ENCODE measurements around the gene NTM. TPM values are rescaled to one million over a fixed set of nuclear protein-coding genes. Genes with fewer than 3 reads are reported as not detected.

NTM gene
- total and polyA plus RNA-seq, 2 of the 8 experiments (the other 6 are each of a cell fraction or from before 2014, with no cell fraction given): 13.4 to 20.0 TPM

DNA sequence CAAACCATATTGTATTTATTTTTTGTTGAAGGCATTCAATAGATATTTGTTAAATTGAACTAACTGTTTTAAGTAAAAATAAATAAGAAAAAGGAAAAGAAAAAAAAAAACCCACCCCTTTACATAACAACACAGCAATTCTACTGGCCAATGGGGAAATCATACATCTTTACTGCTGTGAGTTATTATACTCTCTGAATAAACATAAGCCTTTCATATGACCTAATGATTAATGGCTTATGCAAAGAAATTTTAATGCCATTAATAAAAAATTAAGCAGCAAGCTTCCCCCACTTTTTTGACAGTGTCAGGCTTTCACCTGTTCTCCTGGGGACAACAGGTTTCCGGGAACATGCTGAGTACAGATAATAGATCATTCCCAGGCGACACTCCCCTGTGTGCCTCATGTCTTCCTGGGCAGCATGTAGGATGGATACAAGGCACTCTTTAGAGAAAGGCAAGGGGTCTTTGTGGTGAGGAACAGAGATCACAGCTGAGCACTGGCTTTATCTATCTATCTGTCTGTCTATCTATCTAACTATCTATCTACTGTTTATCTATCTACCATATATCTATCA is 676.0 kb downstream of the NTM start:
- H2BK20ac ChIP-seq (ENCODE audit: low read length): no peak overlapping the region
- H3K4me2 ChIP-seq (ENCODE audit: insufficient read depth in 1 of 2, low read depth in 2 of 2, low read length in 2 of 2): no peak overlapping the region
- no peaks in the 10 kb centered on the region for H3K27me3 ChIP-seq (replicated peaks in 1 of 4; ENCODE audit: control insufficient read depth in 3 of 4, extremely low read depth in 1 of 4, insufficient read depth in 3 of 4, low read length in 3 of 4)
- no peak overlapping the region for H3K23ac ChIP-seq (ENCODE audit: insufficient read length)
- H3K56ac ChIP-seq (replicated peaks; ENCODE audit: insufficient read length, low read depth, low read length): no peak overlapping the region
- no peak overlapping the region for H4K91ac ChIP-seq (replicated peaks; ENCODE audit: insufficient read length, low read length)
- H3K36me3 ChIP-seq (ENCODE audit: control insufficient read depth in 2 of 4, insufficient read depth in 4 of 4, low read length in 3 of 4): no peaks in the 10 kb centered on the region
- 81% methylated on average over 2 of the region's 2 CpGs; no CpG with 5 or more reads in 1 of the 2 experiments for WGBS, 2 experiments (ENCODE audit: extremely low coverage in 1 of 2, insufficient coverage in 1 of 2, insufficient read length in 1 of 2, insufficient replicate concordance in 2 of 2, low coverage in 1 of 2, low lambda C conversion rate in 2 of 2, missing lambda C conversion rate in 1 of 2)
- FAIRE-seq (no peak), DNase-seq (ENCODE audit: low read depth in 1 of 2, low spot score in 2 of 2) (no peak)
- H4K8ac ChIP-seq (ENCODE audit: extremely low read depth, insufficient read depth, low read length): no peak overlapping the region
- no peaks in the 10 kb centered on the region for H3K79me2 ChIP-seq (ENCODE audit: control insufficient read depth in 1 of 2, insufficient read depth in 2 of 2, low read length in 2 of 2)
- no peak overlapping the region for H2BK15ac ChIP-seq (ENCODE audit: low read length)
- no peak overlapping the region for H2AFZ ChIP-seq (ENCODE audit: low read length)
- H2AK5ac ChIP-seq (ENCODE audit: low read depth, low read length): no peak overlapping the region
- no peaks in the 10 kb centered on the region for H3K79me1 ChIP-seq (ENCODE audit: low read depth, low read length)
- no peak overlapping the region for H2BK120ac ChIP-seq (replicated peaks; ENCODE audit: low read depth, low read length)
- H3K4me1 ChIP-seq (replicated peaks in 1 of 4; ENCODE audit: control insufficient read depth in 3 of 4, insufficient read depth in 4 of 4, low read length in 3 of 4): peaks cover 5 to 15% (median 13%) of the 10 kb centered on the region in 4 experiments
- no peak overlapping the region for H3K4ac ChIP-seq (replicated peaks; ENCODE audit: insufficient read length, low read depth, low read length)
- no peak overlapping the region for H4K5ac ChIP-seq (ENCODE audit: insufficient read length, low read depth, low read length)
- ChIA-PET CTCF (ENCODE audit: partially characterized antibody) (interaction anchor here (0.9 kb wide), 1 partner anchor 81 kb away, joined by 3 read pairs; no protein-coding TSS in a partner anchor), POLR2A (ENCODE audit: partially characterized antibody) (no interaction called here)
- no peak overlapping the region for H3K14ac ChIP-seq (ENCODE audit: insufficient read length)
- H3K9ac ChIP-seq (replicated peaks in 1 of 4; ENCODE audit: extremely low read depth in 1 of 4, low read depth in 3 of 4, low read length in 3 of 4): no peak overlapping the region
- H2BK5ac ChIP-seq (ENCODE audit: low read depth, low read length): no peak overlapping the region
- H3K9me3 ChIP-seq (ENCODE audit: insufficient read depth in 2 of 2, low read depth in 1 of 2, low read length in 1 of 2): no peaks in the 10 kb centered on the region
- H2BK12ac ChIP-seq (ENCODE audit: low read depth, low read length): no peak overlapping the region
- no peaks in the 10 kb centered on the region for H4K20me1 ChIP-seq (replicated peaks in 1 of 2; ENCODE audit: control insufficient read depth in 1 of 2, insufficient read depth in 2 of 2, low read length in 2 of 2)
- no peak overlapping the region for H3K27ac ChIP-seq (ENCODE audit: low read depth, low read length)
- H3K18ac ChIP-seq (ENCODE audit: extremely low read depth, low read length): no peak overlapping the region
- peaks cover 4% of the 10 kb centered on the region; the same call in 1 of the 2 replicates for H3K23me2 ChIP-seq (ENCODE audit: low read depth, low read length)
- no peak overlapping the region for H3K4me3 ChIP-seq (ENCODE audit: extremely low read depth in 1 of 4, insufficient read depth in 2 of 4, low read depth in 3 of 4, low read length in 4 of 4)
- TF ChIP-seq BRCA1 (IDR thresholded peaks at IDR 0.05; ENCODE audit: low read depth, low read length) (no peak), JUND (IDR thresholded peaks at IDR 0.05; ENCODE audit: low read length) (no peak), SIX5 (IDR thresholded peaks at IDR 0.05; ENCODE audit: low read depth, low read length) (no peak), TCF12 (IDR thresholded peaks at IDR 0.05; ENCODE audit: low read depth, low read length) (no peak), SUZ12 (IDR thresholded peaks at IDR 0.05; ENCODE audit: low read length) (no peak), SRF (IDR thresholded peaks at IDR 0.05; ENCODE audit: low read depth, low read length) (no peak), TAF7 (optimal IDR thresholded peaks at IDR 0.05; ENCODE audit: borderline replicate concordance, low read depth, low read length) (no peak), SP1 (IDR thresholded peaks at IDR 0.05; ENCODE audit: low read depth, low read length) (no peak), TAF1 (IDR thresholded peaks at IDR 0.05; ENCODE audit: low read depth, low read length) (no peak), KDM1A (IDR thresholded peaks at IDR 0.05; ENCODE audit: borderline replicate concordance, low read length) (no peak)
- TF ChIP-seq, protein P1, sequence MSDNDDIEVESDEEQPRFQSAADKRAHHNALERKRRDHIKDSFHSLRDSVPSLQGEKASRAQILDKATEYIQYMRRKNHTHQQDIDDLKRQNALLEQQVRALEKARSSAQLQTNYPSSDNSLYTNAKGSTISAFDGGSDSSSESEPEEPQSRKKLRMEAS (IDR thresholded peaks at IDR 0.05): no peak
- TF ChIP-seq, protein P2, sequence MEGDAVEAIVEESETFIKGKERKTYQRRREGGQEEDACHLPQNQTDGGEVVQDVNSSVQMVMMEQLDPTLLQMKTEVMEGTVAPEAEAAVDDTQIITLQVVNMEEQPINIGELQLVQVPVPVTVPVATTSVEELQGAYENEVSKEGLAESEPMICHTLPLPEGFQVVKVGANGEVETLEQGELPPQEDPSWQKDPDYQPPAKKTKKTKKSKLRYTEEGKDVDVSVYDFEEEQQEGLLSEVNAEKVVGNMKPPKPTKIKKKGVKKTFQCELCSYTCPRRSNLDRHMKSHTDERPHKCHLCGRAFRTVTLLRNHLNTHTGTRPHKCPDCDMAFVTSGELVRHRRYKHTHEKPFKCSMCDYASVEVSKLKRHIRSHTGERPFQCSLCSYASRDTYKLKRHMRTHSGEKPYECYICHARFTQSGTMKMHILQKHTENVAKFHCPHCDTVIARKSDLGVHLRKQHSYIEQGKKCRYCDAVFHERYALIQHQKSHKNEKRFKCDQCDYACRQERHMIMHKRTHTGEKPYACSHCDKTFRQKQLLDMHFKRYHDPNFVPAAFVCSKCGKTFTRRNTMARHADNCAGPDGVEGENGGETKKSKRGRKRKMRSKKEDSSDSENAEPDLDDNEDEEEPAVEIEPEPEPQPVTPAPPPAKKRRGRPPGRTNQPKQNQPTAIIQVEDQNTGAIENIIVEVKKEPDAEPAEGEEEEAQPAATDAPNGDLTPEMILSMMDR (IDR thresholded peaks at IDR 0.05; ENCODE audit: control extremely low read depth in 1 of 3, insufficient read depth in 1 of 3, low read depth in 1 of 3, low read length in 3 of 3): no peak
